Thyroid gland (tissue), 4 donors: ENCODE results near the gene BRD3OS. TPM values are rescaled to one million over a fixed set of nuclear protein-coding genes. Genes with fewer than 3 reads are reported as not detected.

Experiments used
- DNase-seq, 2 donors: peaks; one replicate each; pipeline ENCODE4 v3.0.0-alpha.2; 2019
- H3K27ac ChIP-seq, 3 donors: fragments of 200-600 bp; sonication (generic); 1 replicate in 2 of 3; 2 replicates in 1 of 3; pipeline ENCODE4 v1.5.1; 2016 to 2019; ENCODE audit warnings: mild to moderate bottlenecking in 1 of 3, moderate library complexity in 1 of 3
- H3K27me3 ChIP-seq: fragments of 200-600 bp; sonication (generic); one replicate; pipeline ENCODE4 v1.5.1; 2019
- H3K36me3 ChIP-seq, 2 donors: fragments of 200-600 bp; sonication (generic); one replicate each; pipeline ENCODE4 v1.5.1; 2016 to 2019
- H3K4me1 ChIP-seq, 2 donors: fragments of 200-600 bp; sonication (generic); one replicate each; pipeline ENCODE4 v1.5.1; 2017 to 2019
- H3K4me3 ChIP-seq, 3 donors: fragments of 200-600 bp; sonication (generic); replicated peaks in 1 of 3; 1 replicate in 2 of 3; 2 replicates in 1 of 3; pipeline ENCODE4 v1.5.1; 2016; ENCODE audit warnings: mild to moderate bottlenecking in 1 of 3
- H3K9me3 ChIP-seq: fragments of 200-600 bp; sonication (generic); one replicate; pipeline ENCODE4 v1.5.1; 2017
- CTCF ChIP-seq, 6 experiments: fragments of 200-600 bp in 3 of 6; fragments of 450-650 bp in 3 of 6; sonication (generic) in 3 of 6; IDR thresholded peaks; one replicate each; pipeline ENCODE4 v1.5.1; 2016 to 2019; ENCODE audit warnings: antibody characterized with exemption in 6 of 6, mild to moderate bottlenecking in 2 of 6, inconsistent platforms in 1 of 6, moderate library complexity in 1 of 6
- POLR2A ChIP-seq, 2 donors: fragments of 450-650 bp; IDR thresholded peaks; one replicate each; pipeline ENCODE4 v1.6.1; 2017; ENCODE audit warnings: antibody characterized with exemption in 2 of 2, mild to moderate bottlenecking in 2 of 2, moderate library complexity in 1 of 2
- WGBS, 2 donors: methylation state at CpG; one replicate each; pipeline ENCODE4 v1.1.5; 2017; 5-methylcytosine and 5-hydroxymethylcytosine counted together
- intact Hi-C: fragments of 100-400 bp; cut with DNase I; formaldehyde crosslinking; loops from one replicate; pipeline ENCODE4 v1.15.1; 2023
- total RNA-seq, 4 donors: library from RNA; depleted of rRNA; stranded (reverse); fragments of >200 nt; gene quantifications; one replicate each; pipeline ENCODE4 v1.2.3, GENCODE V29; 2016

The BRD3OS gene
- total RNA-seq, 4 donors from 2014 or later = 26.4 to 29.3 (median 27.2) TPM

- Histone ChIP-seq H3K27ac (peak overlapping the region; percentile 70 to 87 (median 83)), H3K36me3 (no peaks in the 10 kb centered on the region), H3K9me3 (no peaks in the 10 kb centered on the region), H3K4me3 (peak overlapping the region in 2 of 3 donors; percentile 38 to 40), H3K27me3 (no peaks in the 10 kb centered on the region), H3K4me1 (peaks cover 26 to 37% of the 10 kb centered on the region in 2 donors)
- intact Hi-C loops = loop anchor here (5.0 kb wide), 1 partner anchor 61 kb away; no protein-coding TSS in a partner anchor
- peak; percentile 83 to 86 for DNase-seq
- TF ChIP-seq POLR2A (IDR thresholded peaks at IDR 0.05) = peak; percentile 30 to 53
- peak in 4 of 6 experiments; percentile 30 to 43 (median 40) for TF ChIP-seq CTCF (IDR thresholded peaks at IDR 0.05)
- WGBS, 2 donors = 0 to 2% methylated on average over 7 to 13 of the region's 74 CpGs
Measured at GRCh38 chr9:133992780-133993634, 32.3 kb upstream of the BRD3OS start.

- H3K27ac ChIP-seq = peak overlapping the region in 2 of 3 donors; percentile 83 to 87
- WGBS, 2 donors = 56% methylated on average over 7 of the region's 16 CpGs; no CpG with 5 or more reads in 1 of the 2 donors
- intact Hi-C loops = loop anchor here (1.0 to 5.0 kb wide), 2 partner anchors 61 to 201 kb away; no protein-coding TSS in a partner anchor
Measured at GRCh38 chr9:133993635-133994253, 31.5 kb upstream of the BRD3OS start.

GRCh38 chr9:133994353-133995011 lies 30.8 kb upstream of the BRD3OS start:
- H3K4me1 ChIP-seq = peaks cover 26 to 30% of the 10 kb centered on the region in 2 donors
- TF ChIP-seq CTCF (IDR thresholded peaks at IDR 0.05) (peak; percentile 98 to 99 (median 98)), POLR2A (IDR thresholded peaks at IDR 0.05) (no peak)
- peak; percentile 76 to 80 for DNase-seq
- no peak overlapping the region for H3K4me3 ChIP-seq
- 0 to 8% methylated on average over 10 to 11 of the region's 11 CpGs for WGBS, 2 donors
- H3K27ac ChIP-seq = no peak overlapping the region
- no peaks in the 10 kb centered on the region for H3K9me3 ChIP-seq
- intact Hi-C loops = loop anchor here (1.0 to 5.0 kb wide), 2 partner anchors 62 to 202 kb away; no protein-coding TSS in a partner anchor
- no peaks in the 10 kb centered on the region for H3K27me3 ChIP-seq
- no peaks in the 10 kb centered on the region for H3K36me3 ChIP-seq

More at GRCh38 chr9:133993635-133994253, 31.5 kb upstream of the BRD3OS start:
- H3K4me1 ChIP-seq = peaks cover 26 to 32% of the 10 kb centered on the region in 2 donors
- H3K27me3 ChIP-seq = no peaks in the 10 kb centered on the region
- H3K4me3 ChIP-seq = peak overlapping the region in 1 of 3 donors; percentile 38
- H3K36me3 ChIP-seq = no peaks in the 10 kb centered on the region
- TF ChIP-seq CTCF (IDR thresholded peaks at IDR 0.05) = no peak
- no peak for TF ChIP-seq POLR2A (IDR thresholded peaks at IDR 0.05)
- H3K9me3 ChIP-seq = no peaks in the 10 kb centered on the region
- DNase-seq = no peak

- intact Hi-C loops = no loop called here
Measured at GRCh38 chr9:133995012-133995896, 30.0 kb upstream of the BRD3OS start.

More at GRCh38 chr9:133995012-133995896, 30.0 kb upstream of the BRD3OS start:
- Histone ChIP-seq H3K36me3 (no peaks in the 10 kb centered on the region), H3K4me3 (no peak overlapping the region), H3K27ac (no peak overlapping the region), H3K4me1 (peaks cover 19 to 22% of the 10 kb centered on the region in 2 donors), H3K9me3 (no peaks in the 10 kb centered on the region), H3K27me3 (no peaks in the 10 kb centered on the region)
- DNase-seq = no peak
- WGBS, 2 donors = 69 to 74% methylated on average over 17 of the region's 17 CpGs
- TF ChIP-seq CTCF (IDR thresholded peaks at IDR 0.05) (no peak), POLR2A (IDR thresholded peaks at IDR 0.05) (no peak)
